H9 (cell line): ENCODE measurements around the gene NFYC. TPM values are rescaled to one million over a fixed set of nuclear protein-coding genes. Genes with fewer than 3 reads are reported as not detected.
A peak's percentile ranks its signal among the peaks of the same experiment; 100 is the strongest.
"Not testable (repeated sequence)": the region's sequence is repeated elsewhere in the genome, so short reads cannot be mapped to it uniquely, and the experiment has no call there.

Experiments
- DNase-seq: peaks from one replicate; pipeline ENCODE4 v3.0.0-alpha.2; 2017
- H2AFZ ChIP-seq: one replicate; pipeline ENCODE4 v1.6.1; 2013; ENCODE audit warnings: mild to moderate bottlenecking, low read length, control low read depth, moderate library complexity
- H2AK5ac ChIP-seq: 2 replicates; pipeline ENCODE4 v1.6.1; 2013; ENCODE audit warnings: low read length, control low read depth, mixed read lengths; ENCODE audit not compliant: insufficient read length
- H2BK120ac ChIP-seq: one replicate; pipeline ENCODE4 v1.6.1; 2013; ENCODE audit warnings: low read depth, mild to moderate bottlenecking, low read length, control low read depth, inconsistent platforms; ENCODE audit not compliant: poor library complexity, severe bottlenecking
- H2BK12ac ChIP-seq: 2 replicates; pipeline ENCODE4 v1.6.1; 2013; ENCODE audit warnings: low read length, control low read depth, mixed read lengths, low read depth; ENCODE audit not compliant: insufficient read length
- H2BK15ac ChIP-seq: 2 replicates; pipeline ENCODE4 v1.6.1; 2013; ENCODE audit warnings: low read depth, low read length, control low read depth
- H2BK20ac ChIP-seq: one replicate; pipeline ENCODE4 v1.6.1; 2013; ENCODE audit warnings: low read depth, mild to moderate bottlenecking, low read length, control low read depth, inconsistent platforms; ENCODE audit not compliant: poor library complexity, severe bottlenecking
- H2BK5ac ChIP-seq: 2 replicates; pipeline ENCODE4 v1.6.1; 2013; ENCODE audit warnings: low read length, control low read depth, mixed read lengths; ENCODE audit not compliant: insufficient read length
- H3K14ac ChIP-seq: 2 replicates; pipeline ENCODE4 v1.6.1; 2013; ENCODE audit warnings: low read length, control low read depth; ENCODE audit not compliant: insufficient read depth
- H3K18ac ChIP-seq: 2 replicates; pipeline ENCODE4 v1.6.1; 2013; ENCODE audit warnings: low read depth, mild to moderate bottlenecking, mixed read lengths, low read length, control low read depth; ENCODE audit not compliant: insufficient read length
- H3K23ac ChIP-seq: 2 replicates; pipeline ENCODE4 v1.6.1; 2013; ENCODE audit warnings: low read length, control low read depth, mixed read lengths, low read depth; ENCODE audit not compliant: insufficient read length
- H3K23me2 ChIP-seq: 2 replicates; pipeline ENCODE4 v1.6.1; 2013; ENCODE audit warnings: low read depth, mild to moderate bottlenecking, mixed read lengths, low read length, control low read depth; ENCODE audit not compliant: insufficient read length, poor library complexity, severe bottlenecking
- H3K27ac ChIP-seq: 2 replicates; pipeline ENCODE4 v1.5.1; 2013; ENCODE audit warnings: low read length, control low read depth, mixed read lengths, low read depth; ENCODE audit not compliant: insufficient read length
- H3K27me3 ChIP-seq: 2 replicates; pipeline ENCODE4 v1.6.1; 2013; ENCODE audit warnings: low read length, control low read depth, inconsistent platforms; ENCODE audit not compliant: insufficient read depth
- H3K4ac ChIP-seq: 2 replicates; pipeline ENCODE4 v1.6.1; 2013; ENCODE audit warnings: low read depth, mild to moderate bottlenecking, control low read depth, inconsistent platforms, low read length, moderate library complexity
- H3K4me1 ChIP-seq: 2 replicates; pipeline ENCODE4 v1.6.1; 2013; ENCODE audit warnings: low read length, control low read depth, inconsistent platforms; ENCODE audit not compliant: insufficient read depth
- H3K4me2 ChIP-seq: 2 replicates; pipeline ENCODE4 v1.6.1; 2013; ENCODE audit warnings: low read length, control low read depth, mixed read lengths; ENCODE audit not compliant: insufficient read length, insufficient read depth
- H3K56ac ChIP-seq: 2 replicates; pipeline ENCODE4 v1.6.1; 2013; ENCODE audit warnings: low read depth, mild to moderate bottlenecking, mixed read lengths, low read length, control low read depth; ENCODE audit not compliant: insufficient read length
- H3K79me1 ChIP-seq: 2 replicates; pipeline ENCODE4 v1.6.1; 2013; ENCODE audit warnings: low read depth, mild to moderate bottlenecking, moderate library complexity, low read length, control low read depth, inconsistent platforms; ENCODE audit not compliant: insufficient read depth, poor library complexity, severe bottlenecking
- H3K79me2 ChIP-seq: 2 replicates; pipeline ENCODE4 v1.6.1; 2013; ENCODE audit warnings: low read length, control low read depth, inconsistent platforms; ENCODE audit not compliant: insufficient read depth
- H3K9ac ChIP-seq: 2 replicates; pipeline ENCODE4 v1.6.1; 2013; ENCODE audit warnings: low read length, control low read depth, mixed read lengths; ENCODE audit not compliant: insufficient read length; ENCODE audit errors: extremely low read depth
- H3K9me3 ChIP-seq: one replicate; pipeline ENCODE4 v1.6.1; 2013; ENCODE audit warnings: low read depth, low read length, inconsistent platforms; ENCODE audit not compliant: control insufficient read depth
- H3T11ph ChIP-seq: one replicate; pipeline ENCODE4 v1.6.1; 2013; ENCODE audit warnings: mild to moderate bottlenecking, low read length, control low read depth, inconsistent platforms
- H4K20me1 ChIP-seq: one replicate; pipeline ENCODE4 v1.6.1; 2013; ENCODE audit not compliant: control insufficient read depth, insufficient read length, insufficient read depth
- H4K5ac ChIP-seq: 2 replicates; pipeline ENCODE4 v1.6.1; 2013; ENCODE audit warnings: low read depth, mild to moderate bottlenecking, mixed read lengths, low read length, control low read depth; ENCODE audit not compliant: insufficient read length
- H4K8ac ChIP-seq: replicated peaks from 2 replicates; pipeline ENCODE4 v1.6.1; 2013; ENCODE audit warnings: low read length, control low read depth, mixed read lengths, low read depth; ENCODE audit not compliant: insufficient read length
- H4K91ac ChIP-seq: 2 replicates; pipeline ENCODE4 v1.6.1; 2013; ENCODE audit warnings: low read depth, mild to moderate bottlenecking, moderate library complexity, mixed read lengths, low read length, control low read depth; ENCODE audit not compliant: insufficient read length
- H3K27ac Mint-ChIP-seq, 3 experiments: 2 replicates in 2 of 3; 3 replicates in 1 of 3; pipeline ENCODE4 v1.8.0; 2020 to 2021; ENCODE audit warnings: mixed read lengths in 3 of 3, mild to moderate bottlenecking in 1 of 3, moderate library complexity in 1 of 3
- H3K27me3 Mint-ChIP-seq: 2 replicates; pipeline ENCODE4 v1.8.0; 2021; ENCODE audit warnings: low read depth, mild to moderate bottlenecking, moderate library complexity, mixed read lengths
- H3K36me3 Mint-ChIP-seq, 3 experiments: 2 replicates in 2 of 3; 3 replicates in 1 of 3; pipeline ENCODE4 v1.8.0; 2020 to 2021; ENCODE audit warnings: low read depth in 3 of 3, mixed read lengths in 3 of 3; ENCODE audit not compliant: insufficient read depth in 1 of 3
- H3K4me1 Mint-ChIP-seq, 2 experiments: 2 replicates each; pipeline ENCODE4 v1.8.0; 2020; ENCODE audit warnings: mixed read lengths in 2 of 2
- H3K4me3 Mint-ChIP-seq, 2 experiments: 2 replicates in 1 of 2; 3 replicates in 1 of 2; pipeline ENCODE4 v1.8.0; 2020 to 2021; ENCODE audit warnings: mild to moderate bottlenecking in 2 of 2, mixed read lengths in 2 of 2, moderate library complexity in 1 of 2
- H3K9me3 Mint-ChIP-seq, 2 experiments: 2 replicates in 1 of 2; 3 replicates in 1 of 2; pipeline ENCODE4 v1.8.0; 2020; ENCODE audit warnings: mild to moderate bottlenecking in 2 of 2, mixed read lengths in 2 of 2, moderate library complexity in 1 of 2
- WGBS: extraction: QIAGEN DNeasy Blood & Tissue Kit; methylation state at CpG from one replicate; pipeline ENCODE4 v1.1.7; 2013; ENCODE audit warnings: missing lambda C conversion rate, low lambda C conversion rate, mixed read lengths; ENCODE audit not compliant: insufficient read length; ENCODE audit errors: extremely low coverage; 5-methylcytosine and 5-hydroxymethylcytosine counted together
- total RNA-seq: library from RNA; stranded (reverse); gene quantifications from 2 replicates; pipeline ENCODE4 v1.2.1, GENCODE V29; 2021

The NFYC gene
- total RNA-seq, 1 experiment from 2014 or later, result 54.7 TPM

- not testable (repeated sequence) for H2BK15ac ChIP-seq, H3K9me3 ChIP-seq, H2BK5ac ChIP-seq, H2BK120ac ChIP-seq, H3K36me3 Mint-ChIP-seq, H2BK20ac ChIP-seq, H3K4me3 Mint-ChIP-seq, H3K23ac ChIP-seq, H3K79me1 ChIP-seq, H3K4ac ChIP-seq, H3K4me1 ChIP-seq, H3K23me2 ChIP-seq, H3K27me3 Mint-ChIP-seq, H3K4me2 ChIP-seq, H3T11ph ChIP-seq, H2AFZ ChIP-seq, H3K18ac ChIP-seq, H3K56ac ChIP-seq, H3K27me3 ChIP-seq, H2BK12ac ChIP-seq, H3K9me3 Mint-ChIP-seq, H3K27ac ChIP-seq, H4K5ac ChIP-seq, H4K20me1 ChIP-seq, H3K9ac ChIP-seq, H3K14ac ChIP-seq, DNase-seq, H2AK5ac ChIP-seq, H4K91ac ChIP-seq, H4K8ac ChIP-seq
- H3K79me2 ChIP-seq, result peaks cover 10% of the 10 kb centered on the region; the same call in 1 of the 2 replicates
- Mint-ChIP-seq H3K4me1 (peaks cover 16% of the 10 kb centered on the region in 2 experiments), H3K27ac (peak overlapping the region in 1 of 3 experiments; percentile 16; a peak in 2 of 7 replicates)
- no CpG with 5 or more reads among the region's 5 CpGs for WGBS
Observed at GRCh38 chr1:40729316-40729862, 37.9 kb downstream of the NFYC start.
